ENCODE measurements around the gene CRIP1.

DNA sequence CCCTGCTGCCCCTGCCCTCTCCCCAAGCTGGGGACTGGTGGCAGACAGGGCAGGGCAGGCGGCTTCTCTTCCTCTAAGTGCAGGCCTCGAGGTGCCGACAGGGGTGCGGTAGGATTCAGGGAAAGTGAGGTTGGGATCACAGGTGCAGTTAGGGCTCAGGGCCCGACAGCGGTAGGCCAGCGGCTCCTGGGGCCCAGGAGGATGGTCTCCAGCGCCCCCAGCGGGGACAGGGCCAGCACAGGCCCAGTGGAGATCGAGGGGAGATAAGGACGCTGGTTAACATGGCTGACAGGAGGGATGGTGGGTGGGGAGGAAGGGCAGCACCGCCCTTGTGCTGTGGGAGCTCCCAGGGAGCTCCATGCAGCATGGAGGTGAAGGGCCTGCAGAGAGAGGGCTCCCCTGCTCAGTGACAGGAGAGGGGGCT, 935 bp upstream of the CRIP1 start:
- TF ChIP-seq, protein P1, sequence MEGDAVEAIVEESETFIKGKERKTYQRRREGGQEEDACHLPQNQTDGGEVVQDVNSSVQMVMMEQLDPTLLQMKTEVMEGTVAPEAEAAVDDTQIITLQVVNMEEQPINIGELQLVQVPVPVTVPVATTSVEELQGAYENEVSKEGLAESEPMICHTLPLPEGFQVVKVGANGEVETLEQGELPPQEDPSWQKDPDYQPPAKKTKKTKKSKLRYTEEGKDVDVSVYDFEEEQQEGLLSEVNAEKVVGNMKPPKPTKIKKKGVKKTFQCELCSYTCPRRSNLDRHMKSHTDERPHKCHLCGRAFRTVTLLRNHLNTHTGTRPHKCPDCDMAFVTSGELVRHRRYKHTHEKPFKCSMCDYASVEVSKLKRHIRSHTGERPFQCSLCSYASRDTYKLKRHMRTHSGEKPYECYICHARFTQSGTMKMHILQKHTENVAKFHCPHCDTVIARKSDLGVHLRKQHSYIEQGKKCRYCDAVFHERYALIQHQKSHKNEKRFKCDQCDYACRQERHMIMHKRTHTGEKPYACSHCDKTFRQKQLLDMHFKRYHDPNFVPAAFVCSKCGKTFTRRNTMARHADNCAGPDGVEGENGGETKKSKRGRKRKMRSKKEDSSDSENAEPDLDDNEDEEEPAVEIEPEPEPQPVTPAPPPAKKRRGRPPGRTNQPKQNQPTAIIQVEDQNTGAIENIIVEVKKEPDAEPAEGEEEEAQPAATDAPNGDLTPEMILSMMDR (conservative IDR thresholded peaks at IDR 0.05; ENCODE audit: low read depth in 2 of 2): peak; percentile 67 to 81
- TF ChIP-seq POLR2AphosphoS5 (IDR thresholded peaks at IDR 0.05; ENCODE audit: low read depth) (no peak), EZH2 (IDR thresholded peaks at IDR 0.05; ENCODE audit: low read depth, unreplicated experiment) (peak; percentile 55), EZH2phosphoT487 (IDR thresholded peaks at IDR 0.05; ENCODE audit: unreplicated experiment) (no peak), CREB1 (CRISPR knock-in tag; IDR thresholded peaks at IDR 0.05; ENCODE audit: low read depth) (no peak)

All from GM23338 (cell line).